Measurements from ENCODE around the gene SIRT1. TPM values are rescaled to one million over a fixed set of nuclear protein-coding genes. Genes with fewer than 3 reads are reported as not detected.
A peak's percentile ranks its signal among the peaks of the same experiment; 100 is the strongest.
"Not testable (repeated sequence)": the region's sequence is repeated elsewhere in the genome, so short reads cannot be mapped to it uniquely, and the experiment has no call there.

The SIRT1 gene
- total RNA-seq, 1 donor from 2014 or later: 19.2 TPM

- DNase-seq (ENCODE audit: low read depth): no peak
Measured at GRCh38 chr10:67955614-67956013, 71.2 kb downstream of the SIRT1 start.

- no peak for DNase-seq (ENCODE audit: low read depth)
Measured at GRCh38 chr10:67959839-67960476, 75.5 kb downstream of the SIRT1 start.

- DNase-seq (ENCODE audit: low read depth): peak; percentile 22
Measured at GRCh38 chr10:67965456-67965855, 81.0 kb downstream of the SIRT1 start.

- DNase-seq (ENCODE audit: low read depth): not testable (repeated sequence)
Measured at GRCh38 chr10:67966035-67966434, 81.6 kb downstream of the SIRT1 start.

Other genes with a start within 250 kb of the SIRT1 start
- 3.1 and 6.9 TPM in 2 replicates for gene CTNNA3, start 188.5 kb upstream of the SIRT1 start, total RNA-seq
- 5.8 and 6.0 TPM in 2 replicates for gene DNAJC12, start 46.5 kb upstream of the SIRT1 start, total RNA-seq
- 52.7 and 56.5 TPM in 2 replicates for gene HERC4, start 190.6 kb downstream of the SIRT1 start, total RNA-seq
- gene MYPN, start 224.8 kb downstream of the SIRT1 start, total RNA-seq: 119 and 131 TPM in 2 replicates